GM19455 (cell line): ENCODE measurements around the gene TSC2.
"Not testable (repeated sequence)": the region's sequence is repeated elsewhere in the genome, so short reads cannot be mapped to it uniquely, and the experiment has no call there.

Experiments used
- ATAC-seq: cut with Tn5 transposase; IDR thresholded peaks from one replicate; pipeline ENCODE4 v1.9.1; 2021; ENCODE audit not compliant: unreplicated experiment

TSC2 gene

DNA sequence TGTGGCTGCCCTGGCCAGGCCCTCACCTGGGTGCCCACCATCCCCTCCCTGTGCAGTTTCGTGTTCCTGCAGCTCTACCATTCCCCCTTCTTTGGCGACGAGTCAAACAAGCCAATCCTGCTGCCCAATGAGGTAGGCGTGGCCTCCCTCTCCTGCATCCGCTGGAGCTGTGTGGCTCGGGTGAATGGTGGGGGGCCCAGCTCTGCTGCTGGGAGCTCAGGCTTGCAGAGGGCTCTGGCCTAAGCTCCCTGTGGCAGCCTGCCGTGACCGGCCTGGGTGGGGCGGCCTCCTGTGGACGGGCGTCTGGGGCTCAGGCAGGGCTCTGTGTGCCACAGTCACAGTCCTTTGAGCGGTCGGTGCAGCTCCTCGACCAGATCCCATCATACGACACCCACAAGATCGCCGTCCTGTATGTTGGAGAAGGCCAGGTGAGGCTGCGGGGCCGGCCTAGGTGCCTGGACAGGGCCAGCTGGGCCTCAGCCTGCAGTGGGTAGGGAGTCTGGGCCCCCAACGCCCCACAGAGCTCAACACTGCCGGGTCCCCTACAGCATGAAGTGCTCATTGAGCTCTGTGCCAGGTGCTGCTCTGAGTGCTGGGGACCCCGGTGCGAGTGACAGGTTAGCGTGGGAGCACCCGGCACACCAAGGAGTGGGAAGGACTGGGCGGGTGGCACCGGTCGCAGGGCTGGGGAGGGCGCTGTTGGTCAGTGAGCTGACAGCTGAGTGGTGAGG lies 37.3 kb downstream of the TSC2 start:
- ATAC-seq = no peak

DNA sequence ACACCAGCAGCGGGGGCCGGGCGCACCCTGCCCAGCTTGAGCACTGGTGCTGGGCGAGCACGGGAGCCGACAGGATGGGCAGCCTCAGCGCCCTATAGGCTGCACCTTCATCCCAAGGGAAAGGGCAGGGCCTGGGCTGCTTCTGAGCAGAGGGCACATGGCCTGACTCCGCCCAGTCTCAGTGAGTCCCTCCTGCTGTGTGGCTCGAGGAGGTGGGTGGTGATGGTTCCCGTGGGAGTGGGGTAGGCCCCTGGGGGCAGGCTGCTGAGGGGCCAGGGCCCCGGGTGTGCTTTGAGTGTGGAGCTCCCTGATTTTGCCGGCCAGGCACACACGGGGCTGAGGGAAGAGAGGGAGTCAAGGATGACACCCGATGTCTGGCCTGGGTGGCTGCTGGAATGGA lies 37.9 kb downstream of the TSC2 start:
- ATAC-seq = no peak

DNA sequence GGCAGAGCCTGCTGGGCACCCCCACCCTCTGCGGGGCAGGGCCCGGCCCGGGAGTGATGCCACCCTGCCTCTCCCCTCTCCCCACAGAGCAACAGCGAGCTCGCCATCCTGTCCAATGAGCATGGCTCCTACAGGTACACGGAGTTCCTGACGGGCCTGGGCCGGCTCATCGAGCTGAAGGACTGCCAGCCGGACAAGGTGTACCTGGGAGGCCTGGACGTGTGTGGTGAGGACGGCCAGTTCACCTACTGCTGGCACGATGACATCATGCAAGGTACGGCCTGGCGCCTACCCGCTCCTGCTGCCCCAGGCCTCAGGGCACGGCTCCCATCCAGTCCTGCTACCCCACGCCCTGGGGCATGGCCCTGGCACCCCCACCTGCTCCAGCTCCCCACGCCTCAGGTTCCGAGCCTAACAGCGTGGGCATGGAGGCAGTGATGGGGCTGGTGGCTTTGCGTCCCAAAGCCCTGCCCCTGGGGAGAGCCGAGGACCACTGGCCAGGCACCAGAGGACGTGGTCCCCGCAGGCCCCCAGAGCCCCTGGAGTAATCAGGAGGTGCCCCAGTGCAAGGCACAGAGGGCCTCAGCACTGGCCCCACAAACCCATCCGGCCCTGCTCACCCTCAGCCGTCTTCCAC lies 38.4 kb downstream of the TSC2 start:
- no peak for ATAC-seq

DNA sequence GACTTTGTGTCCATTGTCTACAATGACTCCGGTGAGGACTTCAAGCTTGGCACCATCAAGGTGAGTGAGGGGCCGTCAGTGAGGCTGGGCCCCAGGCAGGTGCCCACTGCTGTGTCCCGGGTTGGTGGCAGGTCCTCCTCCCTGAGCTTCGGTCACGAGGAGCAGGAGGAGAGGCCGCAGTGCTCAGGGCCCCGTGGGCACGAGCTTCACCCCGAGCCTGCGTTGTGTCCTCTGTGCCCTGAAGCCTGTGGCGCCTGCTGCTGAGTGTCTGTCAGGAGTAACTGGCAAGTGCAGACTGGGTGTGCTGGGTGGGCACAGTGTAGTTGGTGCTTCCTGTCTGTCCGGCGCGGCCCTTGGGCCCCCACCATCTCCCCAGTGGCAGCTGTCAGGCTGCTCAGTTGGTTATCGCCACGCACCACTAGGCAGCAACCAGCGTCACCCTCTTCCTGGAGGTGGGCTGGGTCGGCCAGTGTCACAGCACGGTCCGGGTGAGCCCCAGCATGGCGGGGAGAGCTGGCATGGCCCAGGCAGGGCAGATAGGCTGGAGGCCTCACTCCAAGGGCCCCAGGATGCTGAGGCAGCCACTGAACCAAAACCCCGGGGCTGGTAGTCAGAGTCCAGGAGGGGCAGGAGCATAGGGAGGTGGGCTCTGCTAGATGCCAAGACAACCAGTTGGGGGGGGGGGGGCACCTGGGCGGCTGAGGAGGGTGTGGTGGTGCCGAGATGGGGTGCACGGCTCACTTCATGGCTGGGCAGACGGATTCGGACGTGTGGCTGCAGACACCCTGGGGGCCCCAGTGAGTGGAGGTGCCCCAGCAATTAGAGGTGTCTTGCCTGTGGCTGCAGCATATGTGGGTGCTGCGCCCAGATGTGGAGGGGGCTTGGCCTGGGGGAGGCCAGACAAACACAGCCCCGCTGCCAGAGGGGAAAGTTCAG lies 39.3 kb downstream of the TSC2 start:
- ATAC-seq = no peak

DNA sequence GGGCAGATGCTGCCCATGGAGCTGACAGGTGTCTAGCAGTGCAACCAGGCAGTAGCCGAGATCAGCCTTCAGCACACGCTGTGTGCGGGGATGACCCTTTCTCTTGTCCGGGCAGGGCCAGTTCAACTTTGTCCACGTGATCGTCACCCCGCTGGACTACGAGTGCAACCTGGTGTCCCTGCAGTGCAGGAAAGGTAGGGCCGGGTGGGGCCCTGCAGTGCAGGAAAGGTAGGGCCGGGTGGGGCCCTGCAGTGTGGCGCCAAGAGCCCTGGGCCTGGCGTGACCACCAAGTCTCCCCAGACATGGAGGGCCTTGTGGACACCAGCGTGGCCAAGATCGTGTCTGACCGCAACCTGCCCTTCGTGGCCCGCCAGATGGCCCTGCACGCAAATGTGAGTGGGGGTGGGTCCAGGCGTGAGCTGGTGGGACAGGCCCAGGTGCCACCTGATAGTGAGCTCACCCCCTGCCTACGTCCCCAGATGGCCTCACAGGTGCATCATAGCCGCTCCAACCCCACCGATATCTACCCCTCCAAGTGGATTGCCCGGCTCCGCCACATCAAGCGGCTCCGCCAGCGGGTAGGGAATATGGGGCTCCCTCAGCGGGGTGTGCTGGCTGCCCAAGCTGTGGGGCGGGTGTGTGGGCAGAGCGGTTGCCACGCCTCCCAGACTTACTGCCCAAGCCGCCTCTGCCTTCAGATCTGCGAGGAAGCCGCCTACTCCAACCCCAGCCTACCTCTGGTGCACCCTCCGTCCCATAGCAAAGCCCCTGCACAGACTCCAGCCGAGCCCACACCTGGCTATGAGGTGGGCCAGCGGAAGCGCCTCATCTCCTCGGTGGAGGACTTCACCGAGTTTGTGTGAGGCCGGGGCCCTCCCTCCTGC lies 40.2 kb downstream of the TSC2 start:
- no peak for ATAC-seq

DNA sequence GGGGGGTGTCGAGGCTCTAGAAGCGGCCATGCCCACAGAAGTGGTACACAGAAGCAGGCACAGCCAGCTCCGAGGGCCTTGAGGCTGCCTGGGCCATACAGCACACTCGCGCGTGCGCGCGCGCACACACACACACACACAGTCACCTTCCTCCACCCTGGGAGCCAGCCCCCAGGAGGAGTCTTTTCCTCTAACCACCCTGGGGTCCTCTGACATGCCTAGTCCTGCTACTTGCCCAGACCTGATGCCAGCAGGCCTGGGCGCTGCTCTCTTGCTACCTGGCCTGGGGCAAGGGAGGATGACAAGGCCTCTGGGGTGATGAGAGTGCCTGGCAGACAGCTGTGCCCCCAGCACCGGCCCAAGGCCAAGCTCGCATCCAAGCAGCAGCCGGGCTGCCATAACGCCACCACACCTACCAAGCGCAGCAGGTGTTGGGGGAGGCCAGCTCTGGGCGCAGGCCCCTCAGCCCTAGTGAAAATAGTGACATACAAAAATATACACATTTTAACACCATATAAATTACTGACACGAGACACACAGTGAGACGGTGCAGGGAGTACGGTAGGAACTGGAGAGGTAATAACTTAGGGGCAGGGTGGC lies 41.1 kb downstream of the TSC2 start:
- no peak for ATAC-seq

DNA sequence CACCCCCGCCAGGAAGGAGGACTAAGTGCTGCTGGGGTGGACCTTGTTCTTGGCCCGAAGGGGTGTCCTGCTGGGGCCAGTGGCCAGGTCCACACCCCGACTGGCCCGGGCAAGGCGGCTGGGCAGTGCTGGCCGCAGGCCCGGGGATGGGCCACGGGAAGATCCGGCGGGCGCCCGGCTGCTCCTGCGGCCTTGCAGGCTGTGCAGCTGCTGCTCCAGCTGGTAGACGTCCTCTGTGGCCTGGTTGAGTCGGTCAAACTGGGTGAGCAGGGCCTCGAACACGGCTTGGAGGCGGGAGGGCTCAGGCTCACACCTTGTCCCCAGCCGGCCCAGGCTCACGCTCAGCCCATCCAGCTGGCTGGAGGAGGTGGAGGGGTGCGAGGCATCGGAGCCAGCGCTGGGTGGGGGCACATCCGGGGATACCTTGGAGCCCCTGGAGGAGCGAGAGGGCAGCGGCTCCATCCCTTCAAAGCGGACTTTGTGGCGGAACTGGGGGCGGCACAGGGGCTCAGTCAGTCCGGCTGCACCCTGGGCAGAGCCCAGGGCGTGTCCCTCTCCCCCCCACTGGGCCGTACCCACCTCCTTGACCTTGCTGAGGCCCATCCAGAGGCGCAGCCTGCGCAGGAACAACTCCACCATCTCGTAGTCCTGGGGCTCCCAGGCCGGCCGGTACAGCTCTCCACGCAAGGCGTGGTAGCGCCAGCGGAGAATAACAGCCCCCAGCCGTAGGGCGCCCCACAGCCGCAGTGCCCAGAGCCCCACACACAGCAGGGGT lies 42.1 kb downstream of the TSC2 start:
- no peak for ATAC-seq

DNA sequence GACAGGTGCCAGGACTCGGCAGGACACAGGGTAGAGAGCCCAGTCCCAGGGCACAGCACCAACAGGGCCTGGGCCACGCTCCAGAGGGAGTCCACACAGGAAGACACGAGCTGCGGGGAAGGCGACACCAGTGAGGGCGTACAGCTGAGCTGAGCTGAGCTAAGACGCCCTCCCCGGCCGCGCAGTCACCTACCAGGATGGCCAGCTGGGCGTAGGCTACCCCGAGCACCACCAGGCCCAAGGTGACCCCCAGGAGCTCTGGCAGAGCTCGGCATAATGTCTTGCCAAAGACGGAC lies 42.6 kb downstream of the TSC2 start:
- ATAC-seq = no peak

DNA sequence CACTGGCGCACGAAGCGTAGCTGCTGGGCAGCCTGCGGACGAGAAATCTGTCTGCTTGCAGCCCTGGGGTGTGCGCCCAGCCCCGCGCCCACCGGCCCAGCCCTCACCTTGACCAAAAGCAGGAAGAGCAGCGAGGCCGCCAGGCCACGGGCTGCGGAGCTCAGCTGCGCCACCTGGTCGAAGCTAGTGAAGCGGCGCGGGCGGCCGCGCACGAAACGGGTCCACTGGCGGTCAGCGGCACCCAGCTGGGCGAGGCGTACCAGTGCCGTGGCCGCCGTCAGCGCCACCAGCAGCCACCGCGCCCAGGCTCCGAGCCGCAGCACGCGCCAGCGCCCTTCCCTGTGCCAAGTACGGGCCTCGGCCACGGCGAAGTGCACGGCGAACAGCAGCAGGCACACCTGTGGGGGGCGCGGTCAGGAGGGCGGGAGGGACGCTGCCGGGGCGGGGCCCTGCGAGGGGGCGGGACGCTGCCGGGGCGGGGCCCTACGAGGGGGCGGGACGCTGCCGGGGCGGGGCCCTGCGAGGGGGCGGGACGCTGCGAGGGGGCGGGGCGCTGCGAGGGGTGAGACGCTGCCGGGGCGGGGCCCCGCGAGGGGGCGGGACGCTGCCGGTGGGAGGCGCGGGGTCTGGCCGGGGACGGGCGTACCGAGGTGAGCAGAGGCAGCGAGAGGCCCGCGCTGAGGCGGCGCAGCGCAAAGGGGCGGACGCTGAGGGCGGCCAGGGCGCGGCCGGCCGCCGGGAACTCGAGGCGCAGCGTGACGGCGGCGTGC lies 43.2 kb downstream of the TSC2 start:
- no peak for ATAC-seq

DNA sequence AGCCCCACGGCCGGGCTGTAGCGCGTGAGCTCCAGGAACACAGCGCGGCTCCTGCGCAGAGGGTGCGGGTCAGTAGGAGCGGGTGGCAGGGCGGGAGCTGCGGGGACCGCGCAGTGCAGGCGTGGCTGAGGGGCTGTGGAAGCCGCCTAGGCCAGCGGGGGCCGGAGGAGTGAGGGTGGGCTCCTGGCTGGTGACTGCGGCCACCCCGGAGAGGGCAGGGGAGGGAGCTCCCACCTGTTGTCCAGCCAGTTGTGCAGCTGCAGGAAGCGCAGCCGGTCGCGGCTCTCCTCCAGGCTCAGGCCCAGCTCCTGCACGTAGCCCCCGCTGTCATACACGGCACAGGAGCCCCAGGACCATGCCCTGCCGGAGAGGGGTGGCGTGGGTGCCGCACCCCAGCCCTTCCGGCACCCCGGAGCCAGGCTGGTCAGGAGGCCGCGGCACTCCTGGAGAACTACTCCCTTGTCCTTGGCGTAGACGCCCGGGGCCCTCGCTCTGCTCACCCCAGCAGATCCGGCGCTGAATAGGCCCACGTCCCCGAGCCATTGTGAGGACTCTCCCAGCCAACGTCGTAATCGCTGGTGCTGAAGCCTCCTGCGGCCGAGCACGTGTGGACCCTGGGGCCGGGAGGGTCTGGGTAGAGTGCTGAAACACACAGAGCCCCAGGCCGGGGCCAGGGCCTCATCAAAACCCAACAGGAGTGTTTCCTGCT lies 43.9 kb downstream of the TSC2 start:
- ATAC-seq = no peak

DNA sequence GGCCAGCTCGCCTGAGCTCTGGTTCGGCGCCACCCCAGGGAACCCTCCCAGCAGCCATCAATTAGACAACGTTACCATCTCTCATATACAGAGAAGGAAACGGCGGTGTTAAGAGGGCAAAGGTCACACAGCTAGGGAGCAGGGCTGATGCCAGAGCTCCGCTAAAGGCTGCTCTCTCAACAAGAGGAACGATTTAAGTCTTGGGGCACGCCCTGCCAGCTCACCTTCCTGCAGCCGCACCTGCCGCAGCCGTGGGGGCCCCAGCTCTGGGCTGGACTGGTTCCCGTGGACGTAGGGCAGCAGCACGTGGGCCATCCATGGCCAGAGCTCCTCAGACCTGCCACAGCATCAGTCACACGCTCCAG lies 44.5 kb downstream of the TSC2 start:
- no peak for ATAC-seq

DNA sequence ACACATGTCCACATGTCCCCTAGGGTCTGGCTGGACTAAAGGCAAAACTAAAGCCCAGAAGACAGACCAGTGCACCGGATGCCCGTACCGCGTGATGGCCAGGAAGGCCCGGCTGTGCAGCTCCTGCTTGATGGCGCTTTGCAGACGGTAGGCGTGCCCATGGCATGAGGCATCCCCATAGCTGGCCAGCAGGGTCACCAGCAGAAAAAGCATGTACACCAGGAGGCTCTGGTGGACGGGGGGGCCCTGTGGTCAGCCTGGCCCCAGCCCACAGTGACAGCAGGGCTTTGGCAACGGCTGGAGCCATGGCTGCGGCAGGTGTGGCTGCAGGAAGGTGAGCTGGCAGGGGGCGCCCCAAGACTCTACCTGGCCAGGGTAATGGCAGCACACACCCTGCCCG lies 45.1 kb downstream of the TSC2 start:
- ATAC-seq = no peak

DNA sequence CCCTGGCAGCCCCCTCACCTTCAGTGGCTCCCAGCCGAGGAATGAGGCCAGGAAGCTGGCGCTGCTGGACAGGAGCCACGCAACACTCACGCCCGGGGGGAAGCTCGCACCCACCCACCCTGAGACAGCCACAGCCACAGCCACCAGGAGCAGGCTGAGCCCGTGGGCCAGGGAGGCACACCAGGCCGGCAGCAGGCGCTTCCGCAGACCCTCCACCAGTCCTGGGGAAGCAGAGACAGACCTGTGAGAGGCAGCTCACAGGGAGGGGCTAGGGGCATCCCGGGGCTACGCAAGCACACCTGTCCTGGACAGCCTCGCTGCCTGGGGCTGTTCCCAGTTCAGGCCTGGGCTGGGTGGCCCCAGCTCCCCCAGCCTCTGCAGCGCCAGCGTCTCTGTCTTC lies 46.0 kb downstream of the TSC2 start:
- ATAC-seq = no peak

DNA sequence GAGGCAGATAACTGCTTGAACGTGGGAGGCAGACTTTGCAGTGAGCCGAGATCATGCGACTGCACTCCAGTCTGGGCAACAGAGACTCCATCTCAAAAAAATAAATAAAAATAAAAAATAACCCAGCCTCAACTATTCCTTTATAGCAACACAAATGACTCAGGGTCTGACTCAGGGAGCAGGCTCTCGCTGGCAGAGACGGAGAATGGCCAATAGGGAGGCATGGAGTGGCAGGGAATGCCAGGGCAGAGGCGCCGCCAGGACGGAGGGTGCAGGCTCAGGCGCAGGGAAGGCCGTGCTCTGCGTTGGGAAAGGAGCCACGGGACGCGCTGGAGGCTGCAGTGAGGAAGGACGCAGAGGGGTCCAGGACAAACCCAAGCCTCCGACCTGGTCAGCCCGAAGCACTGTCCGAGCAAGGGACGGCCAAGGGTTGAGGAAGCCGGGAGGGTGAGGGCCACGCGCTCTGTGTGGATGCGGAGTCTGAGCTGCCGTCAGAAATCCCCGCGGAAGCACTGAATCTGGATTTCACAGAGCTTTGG lies 47.6 kb downstream of the TSC2 start:
- no peak for ATAC-seq

DNA sequence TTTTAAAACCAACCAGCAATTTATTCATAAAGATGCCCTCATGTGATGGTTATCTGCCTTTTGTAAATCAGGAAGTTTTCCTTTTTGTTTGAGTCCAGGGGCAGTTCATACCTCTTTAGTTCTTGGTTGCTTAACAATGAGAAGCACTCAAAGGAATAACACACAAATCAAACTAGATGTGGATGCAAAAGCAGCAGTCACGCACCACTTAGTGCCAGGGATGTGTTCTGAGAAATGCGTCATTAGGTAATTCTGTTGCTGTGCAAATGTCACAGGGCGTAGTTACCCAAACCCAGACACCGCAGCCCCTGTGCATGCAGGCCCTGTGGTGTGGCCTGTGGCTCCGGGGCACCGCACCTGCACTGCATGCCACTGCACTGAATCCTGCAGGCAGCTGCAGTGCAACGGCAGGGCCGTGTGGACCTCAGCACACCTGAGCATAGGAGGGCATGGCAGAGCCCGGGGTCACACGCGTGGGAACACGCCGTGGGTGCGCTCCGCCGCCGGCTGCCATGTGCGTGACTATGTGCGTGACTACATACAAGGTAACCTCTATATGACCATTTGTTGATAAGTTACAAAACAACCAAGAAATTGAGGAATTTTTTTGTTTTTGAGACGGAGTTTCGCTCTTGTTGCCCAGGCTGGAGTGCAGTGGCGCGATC lies 48.3 kb downstream of the TSC2 start:
- no peak for ATAC-seq

DNA sequence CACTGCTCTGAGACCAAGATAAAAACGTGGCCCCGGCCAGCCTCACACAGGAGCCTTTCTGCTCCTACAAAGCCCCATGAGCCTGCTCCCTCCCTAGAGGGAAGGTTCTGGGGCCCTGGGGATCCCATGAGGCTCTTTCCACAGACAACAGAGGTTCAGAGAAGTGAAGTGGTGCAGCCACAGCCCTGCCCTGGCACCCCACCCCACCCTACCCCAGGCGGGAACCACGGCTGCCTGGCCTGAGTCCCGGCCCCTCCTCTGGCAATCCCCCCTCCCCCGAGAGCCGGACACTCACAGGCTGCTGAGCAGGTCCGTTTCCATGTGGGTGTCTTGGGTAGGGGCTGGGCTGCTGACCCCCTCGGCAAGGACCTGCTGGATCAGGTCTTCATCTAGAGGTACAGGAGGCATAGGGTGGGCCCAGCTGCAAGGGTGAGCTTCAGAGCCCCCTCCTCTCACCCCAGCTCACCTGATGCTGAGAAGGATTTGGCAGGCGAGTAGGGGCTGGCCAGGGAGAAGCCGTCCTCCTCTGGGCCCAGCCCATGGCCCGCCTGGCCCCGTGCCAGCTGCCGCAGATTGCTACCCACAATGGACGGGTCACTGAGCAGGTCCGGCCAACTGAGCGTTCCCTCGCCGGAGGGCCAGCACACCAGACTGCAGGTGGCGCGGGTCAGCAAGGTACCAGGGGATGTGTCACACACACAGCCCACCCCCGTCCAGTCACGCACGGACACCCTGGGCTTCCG lies 49.2 kb downstream of the TSC2 start:
- no peak for ATAC-seq

DNA sequence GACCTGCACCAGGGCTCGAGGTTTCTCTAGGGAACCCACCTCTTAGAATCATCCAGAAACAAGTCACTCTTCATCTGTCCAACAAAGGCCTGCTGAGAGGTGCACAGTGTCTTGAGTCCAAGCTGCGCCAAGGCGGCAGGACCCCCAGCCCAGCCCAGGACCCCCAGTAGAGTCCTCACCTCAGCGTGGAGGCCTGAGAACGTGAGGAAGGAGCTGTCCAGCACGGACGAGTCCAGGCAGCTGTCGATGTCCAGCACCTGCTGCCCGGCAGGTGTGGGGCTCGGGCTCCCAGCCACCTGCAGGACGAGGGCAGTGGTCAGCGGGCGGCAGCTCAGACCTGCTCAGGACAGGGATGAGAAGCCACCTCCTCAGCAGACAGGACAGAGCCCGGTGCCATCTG lies 49.9 kb downstream of the TSC2 start:
- ATAC-seq = not testable (repeated sequence)
